ENCODE data around the gene PAM. TPM values are rescaled to one million over a fixed set of nuclear protein-coding genes. Genes with fewer than 3 reads are reported as not detected.

The PAM gene
- total and polyA plus RNA-seq, 12 donors, result 234 to 580 (median 397) TPM

DNA sequence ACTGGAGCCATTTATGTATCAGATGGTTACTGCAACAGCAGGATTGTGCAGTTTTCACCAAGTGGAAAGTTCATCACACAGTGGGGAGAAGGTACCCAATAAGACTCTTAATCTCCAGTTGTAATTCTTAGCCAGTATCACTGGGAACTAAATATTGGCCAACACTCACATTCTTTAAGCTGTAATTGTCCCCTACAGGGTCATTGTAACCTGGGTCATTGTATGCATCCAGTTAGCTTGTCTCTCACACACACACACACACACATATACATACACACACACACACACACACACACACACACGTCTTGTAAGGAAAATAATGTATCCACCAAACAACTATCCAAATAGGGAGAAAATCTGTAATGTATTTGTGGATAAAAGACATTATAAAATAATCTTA, 251.8 kb downstream of the PAM start:
- DNase-seq, result no peak
- no peaks in the 10 kb centered on the region for H3K4me1 ChIP-seq (replicated peaks in 1 of 2)
- H3K27me3 ChIP-seq, result no peaks in the 10 kb centered on the region
- no peak overlapping the region for H3K27ac ChIP-seq
- no peak for TF ChIP-seq POLR2A (IDR thresholded peaks at IDR 0.05)
- TF ChIP-seq, protein P1, sequence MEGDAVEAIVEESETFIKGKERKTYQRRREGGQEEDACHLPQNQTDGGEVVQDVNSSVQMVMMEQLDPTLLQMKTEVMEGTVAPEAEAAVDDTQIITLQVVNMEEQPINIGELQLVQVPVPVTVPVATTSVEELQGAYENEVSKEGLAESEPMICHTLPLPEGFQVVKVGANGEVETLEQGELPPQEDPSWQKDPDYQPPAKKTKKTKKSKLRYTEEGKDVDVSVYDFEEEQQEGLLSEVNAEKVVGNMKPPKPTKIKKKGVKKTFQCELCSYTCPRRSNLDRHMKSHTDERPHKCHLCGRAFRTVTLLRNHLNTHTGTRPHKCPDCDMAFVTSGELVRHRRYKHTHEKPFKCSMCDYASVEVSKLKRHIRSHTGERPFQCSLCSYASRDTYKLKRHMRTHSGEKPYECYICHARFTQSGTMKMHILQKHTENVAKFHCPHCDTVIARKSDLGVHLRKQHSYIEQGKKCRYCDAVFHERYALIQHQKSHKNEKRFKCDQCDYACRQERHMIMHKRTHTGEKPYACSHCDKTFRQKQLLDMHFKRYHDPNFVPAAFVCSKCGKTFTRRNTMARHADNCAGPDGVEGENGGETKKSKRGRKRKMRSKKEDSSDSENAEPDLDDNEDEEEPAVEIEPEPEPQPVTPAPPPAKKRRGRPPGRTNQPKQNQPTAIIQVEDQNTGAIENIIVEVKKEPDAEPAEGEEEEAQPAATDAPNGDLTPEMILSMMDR (IDR thresholded peaks at IDR 0.05), result no peak
- H3K9me3 ChIP-seq (replicated peaks in 1 of 3), result no peaks in the 10 kb centered on the region
- 57 to 83% (median 68%) methylated on average over 1 of the region's 1 CpG for WGBS, 4 donors
- no peak overlapping the region for H3K4me3 ChIP-seq
- H3K36me3 ChIP-seq (replicated peaks in 1 of 2), result no peaks in the 10 kb centered on the region
- intact Hi-C loops (cut with DNase I), result no loop called here

DNA sequence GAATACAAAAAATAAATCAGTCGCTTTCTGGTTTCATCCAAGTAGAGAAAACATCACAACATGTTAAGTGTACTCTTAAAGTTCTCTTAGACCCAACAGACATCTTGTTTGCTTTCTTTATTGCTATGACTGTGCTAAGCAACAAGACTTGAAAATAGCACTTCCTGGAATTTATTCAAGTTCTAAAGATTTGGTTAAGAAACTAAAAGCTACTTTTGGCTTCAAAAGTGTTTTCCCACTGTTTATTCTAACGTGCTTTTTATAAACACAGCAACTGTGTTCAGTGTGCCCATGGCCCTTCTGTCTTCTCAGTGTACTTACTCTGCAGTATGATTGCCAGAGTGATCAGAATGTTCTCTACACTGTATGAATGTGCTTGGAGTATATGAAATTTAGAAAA, 255.1 kb downstream of the PAM start:
- H3K4me3 ChIP-seq, result no peak overlapping the region
- H3K27me3 ChIP-seq, result no peaks in the 10 kb centered on the region
- H3K27ac ChIP-seq, result no peak overlapping the region
- TF ChIP-seq, protein P1 (IDR thresholded peaks at IDR 0.05), result no peak
- TF ChIP-seq POLR2A (IDR thresholded peaks at IDR 0.05), result no peak
- intact Hi-C loops (cut with DNase I), result no loop called here
- no peaks in the 10 kb centered on the region for H3K9me3 ChIP-seq (replicated peaks in 1 of 3)
- no peaks in the 10 kb centered on the region for H3K36me3 ChIP-seq (replicated peaks in 1 of 2)
- no peak for DNase-seq
- H3K4me1 ChIP-seq (replicated peaks in 1 of 2), result no peaks in the 10 kb centered on the region
- 65 to 76% (median 72%) methylated on average over 2 of the region's 2 CpGs for WGBS, 4 donors

DNA sequence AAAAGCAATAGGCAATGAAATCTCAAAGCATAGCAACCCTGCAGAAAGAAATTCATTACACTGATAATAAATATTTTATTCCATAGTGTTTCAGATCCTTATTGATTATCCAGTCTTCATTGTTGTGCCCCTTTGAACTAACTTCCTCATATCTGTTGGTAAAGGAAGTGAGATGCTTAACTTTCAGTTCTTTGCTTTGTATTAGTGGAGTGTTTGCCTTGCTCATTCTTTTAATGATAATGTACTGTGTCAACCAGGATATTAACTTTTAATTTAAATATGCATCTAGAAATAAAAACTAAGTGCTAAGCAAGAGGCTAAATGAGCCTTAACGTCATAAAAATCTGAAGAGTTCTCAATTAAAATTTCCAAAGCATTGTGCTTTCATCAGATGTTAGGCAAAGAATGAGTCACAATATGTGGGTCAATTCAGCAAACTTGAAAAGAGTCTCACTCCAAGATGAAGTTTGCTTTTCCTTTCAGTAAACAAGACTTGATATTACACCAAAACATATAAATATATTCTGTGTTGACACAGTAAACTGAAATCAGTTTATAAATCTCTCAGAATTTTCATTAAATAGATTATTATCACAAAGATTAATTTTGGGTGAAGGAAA, 258.9 kb downstream of the PAM start:
- intact Hi-C loops (cut with DNase I), result no loop called here
- no peaks in the 10 kb centered on the region for H3K36me3 ChIP-seq (replicated peaks in 1 of 2)
- H3K27ac ChIP-seq, result no peak overlapping the region
- H3K4me1 ChIP-seq (replicated peaks in 1 of 2), result no peaks in the 10 kb centered on the region
- no peak overlapping the region for H3K4me3 ChIP-seq
- no peaks in the 10 kb centered on the region for H3K9me3 ChIP-seq (replicated peaks in 1 of 3)
- no peak for TF ChIP-seq POLR2A (IDR thresholded peaks at IDR 0.05)
- TF ChIP-seq, protein P1 (IDR thresholded peaks at IDR 0.05), result no peak
- H3K27me3 ChIP-seq, result no peaks in the 10 kb centered on the region
- no peak for DNase-seq
- 0 to 53% (median 42%) methylated on average over 1 of the region's 1 CpG for WGBS, 4 donors

DNA sequence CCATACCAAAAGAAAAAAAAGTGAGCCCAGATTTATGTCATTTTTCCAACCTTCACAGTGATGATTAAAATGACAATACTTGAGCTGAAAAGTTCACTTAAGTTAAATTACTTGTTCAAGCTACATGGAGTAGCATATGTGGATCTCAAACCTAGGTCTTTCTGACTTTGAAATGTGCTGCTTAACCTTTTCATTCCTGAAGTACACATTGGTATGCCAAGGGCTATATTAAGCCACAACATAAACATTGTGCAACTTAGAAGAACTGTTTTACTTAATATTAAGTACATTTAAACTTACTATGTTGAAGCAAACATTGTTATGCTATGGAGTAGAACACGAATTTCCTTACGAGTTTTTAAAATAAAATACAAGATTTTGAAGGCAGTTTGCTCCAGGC, 259.9 kb downstream of the PAM start:
- 88 to 97% (median 92%) methylated on average over 2 of the region's 2 CpGs for WGBS, 4 donors
- Histone ChIP-seq H3K4me1 (replicated peaks in 1 of 2) (no peaks in the 10 kb centered on the region), H3K27me3 (no peaks in the 10 kb centered on the region), H3K27ac (no peak overlapping the region), H3K9me3 (replicated peaks in 1 of 3) (no peaks in the 10 kb centered on the region), H3K36me3 (replicated peaks in 1 of 2) (peaks cover 0 to 7% of the 10 kb centered on the region in 2 donors), H3K4me3 (no peak overlapping the region)
- no peak for DNase-seq
- TF ChIP-seq, protein P1 (IDR thresholded peaks at IDR 0.05), result no peak
- TF ChIP-seq POLR2A (IDR thresholded peaks at IDR 0.05), result no peak
- intact Hi-C loops (cut with DNase I), result no loop called here
